VCaP (cell line): Measurements from ENCODE around the gene XCR1.

Experiments
- H3K27ac ChIP-seq: fragments of 450-650 bp; 2 replicates; pipeline ENCODE4 v1.5.1; 2017
- CTCF ChIP-seq: fragments of 450-650 bp; conservative IDR thresholded peaks from 2 replicates; pipeline ENCODE4 v1.5.1; 2017; ENCODE audit warnings: mild to moderate bottlenecking, moderate library complexity

The XCR1 gene

GRCh38 chr3:45990181-45990580 lies 37.1 kb downstream of the XCR1 start:
- TF ChIP-seq CTCF, result no peak
- H3K27ac ChIP-seq, result peak overlapping the region; percentile 100; the same call in 1 of the 2 replicates

- no peak for TF ChIP-seq CTCF
- peak overlapping the region; percentile 100 for H3K27ac ChIP-seq
Observed at GRCh38 chr3:45988804-45989203, 38.5 kb downstream of the XCR1 start.

- TF ChIP-seq CTCF, result no peak
- H3K27ac ChIP-seq, result peak overlapping the region; percentile 100
Observed at GRCh38 chr3:45988362-45988761, 38.9 kb downstream of the XCR1 start.

GRCh38 chr3:45987368-45988291 lies 39.7 kb downstream of the XCR1 start:
- TF ChIP-seq CTCF, result no peak
- peak overlapping the region; percentile 100 for H3K27ac ChIP-seq

GRCh38 chr3:45986303-45986982 lies 40.8 kb downstream of the XCR1 start:
- H3K27ac ChIP-seq, result peak overlapping the region; percentile 100
- no peak for TF ChIP-seq CTCF

- TF ChIP-seq CTCF, result no peak
- peak overlapping the region; percentile 100 for H3K27ac ChIP-seq
Observed at GRCh38 chr3:45985532-45986302, 41.6 kb downstream of the XCR1 start.
